T-helper 1 cell treated with Interleukin-12 subunit alpha and Interleukin-12 subunit beta and Interleukin-4 antibody, amounts not matched to agents 30 μg/mL and 1 μg/mL, for 36 hours (primary cell): ENCODE measurements around the gene DNAL4.
A peak's percentile ranks its signal among the peaks of the same experiment; 100 is the strongest.

Source experiments
- H3K27ac Mint-ChIP-seq: one replicate; pipeline ENCODE4 v1.8.0; 2021; ENCODE audit warnings: mild to moderate bottlenecking, mixed read lengths
- H3K27me3 Mint-ChIP-seq: one replicate; pipeline ENCODE4 v1.8.0; 2021; ENCODE audit warnings: low read depth, mixed read lengths
- H3K36me3 Mint-ChIP-seq: one replicate; pipeline ENCODE4 v1.8.0; 2021; ENCODE audit warnings: low read depth, mixed read lengths
- H3K4me1 Mint-ChIP-seq: one replicate; pipeline ENCODE4 v1.8.0; 2021; ENCODE audit warnings: low read depth, mixed read lengths
- H3K4me3 Mint-ChIP-seq: one replicate; pipeline ENCODE4 v1.8.0; 2021; ENCODE audit warnings: mild to moderate bottlenecking, moderate library complexity, mixed read lengths
- H3K9me3 Mint-ChIP-seq: one replicate; pipeline ENCODE4 v1.8.0; 2021; ENCODE audit warnings: mixed read lengths

Gene DNAL4

GRCh38 chr22:38751422-38752346 lies 42.3 kb downstream of the DNAL4 start:
- Mint-ChIP-seq H3K4me3 (peak overlapping the region; percentile 98), H3K4me1 (peaks cover 41% of the 10 kb centered on the region), H3K27me3 (no peaks in the 10 kb centered on the region), H3K27ac (peak overlapping the region; percentile 97), H3K9me3 (no peaks in the 10 kb centered on the region), H3K36me3 (peaks cover 56% of the 10 kb centered on the region)

- Mint-ChIP-seq H3K27ac (peak overlapping the region; percentile 97), H3K9me3 (no peaks in the 10 kb centered on the region), H3K36me3 (peaks cover 56% of the 10 kb centered on the region), H3K4me1 (peaks cover 37% of the 10 kb centered on the region), H3K27me3 (no peaks in the 10 kb centered on the region), H3K4me3 (peak overlapping the region; percentile 98)
Observed at GRCh38 chr22:38751066-38751421, 42.9 kb downstream of the DNAL4 start.

- Mint-ChIP-seq H3K27me3 (no peaks in the 10 kb centered on the region), H3K36me3 (peaks cover 59% of the 10 kb centered on the region), H3K27ac (peak overlapping the region; percentile 82), H3K4me3 (peak overlapping the region; percentile 98), H3K9me3 (no peaks in the 10 kb centered on the region), H3K4me1 (peaks cover 37% of the 10 kb centered on the region)
Observed at GRCh38 chr22:38750638-38751037, 43.3 kb downstream of the DNAL4 start.

- Mint-ChIP-seq H3K9me3 (no peaks in the 10 kb centered on the region), H3K36me3 (peaks cover 59% of the 10 kb centered on the region), H3K27ac (peak overlapping the region; percentile 82), H3K4me3 (peak overlapping the region; percentile 54), H3K27me3 (no peaks in the 10 kb centered on the region), H3K4me1 (peaks cover 37% of the 10 kb centered on the region)
Observed at GRCh38 chr22:38750104-38750503, 43.8 kb downstream of the DNAL4 start.

- Mint-ChIP-seq H3K27ac (peak overlapping the region; percentile 36), H3K4me3 (no peak overlapping the region), H3K36me3 (peaks cover 53% of the 10 kb centered on the region), H3K4me1 (peaks cover 41% of the 10 kb centered on the region), H3K27me3 (no peaks in the 10 kb centered on the region), H3K9me3 (no peaks in the 10 kb centered on the region)
Observed at GRCh38 chr22:38748487-38749136, 45.3 kb downstream of the DNAL4 start.

- H3K27ac Mint-ChIP-seq = no peak overlapping the region
- H3K4me3 Mint-ChIP-seq = no peak overlapping the region
- no peaks in the 10 kb centered on the region for H3K27me3 Mint-ChIP-seq
- peaks cover 25% of the 10 kb centered on the region for H3K4me1 Mint-ChIP-seq
- H3K9me3 Mint-ChIP-seq = no peaks in the 10 kb centered on the region
- peaks cover 46% of the 10 kb centered on the region for H3K36me3 Mint-ChIP-seq
Observed at GRCh38 chr22:38745676-38746460, 48.1 kb downstream of the DNAL4 start.

GRCh38 chr22:38744981-38745380 lies 49.0 kb downstream of the DNAL4 start:
- H3K4me1 Mint-ChIP-seq = peaks cover 19% of the 10 kb centered on the region
- H3K36me3 Mint-ChIP-seq = peaks cover 43% of the 10 kb centered on the region
- H3K4me3 Mint-ChIP-seq = no peak overlapping the region
- no peaks in the 10 kb centered on the region for H3K9me3 Mint-ChIP-seq
- no peaks in the 10 kb centered on the region for H3K27me3 Mint-ChIP-seq
- H3K27ac Mint-ChIP-seq = no peak overlapping the region

- H3K4me1 Mint-ChIP-seq = peaks cover 16% of the 10 kb centered on the region
- no peaks in the 10 kb centered on the region for H3K27me3 Mint-ChIP-seq
- no peak overlapping the region for H3K4me3 Mint-ChIP-seq
- no peak overlapping the region for H3K27ac Mint-ChIP-seq
- peaks cover 46% of the 10 kb centered on the region for H3K36me3 Mint-ChIP-seq
- no peaks in the 10 kb centered on the region for H3K9me3 Mint-ChIP-seq
Observed at GRCh38 chr22:38742176-38742942, 51.6 kb downstream of the DNAL4 start.

- no peak overlapping the region for H3K4me3 Mint-ChIP-seq
- H3K27me3 Mint-ChIP-seq = no peaks in the 10 kb centered on the region
- no peak overlapping the region for H3K27ac Mint-ChIP-seq
- no peaks in the 10 kb centered on the region for H3K9me3 Mint-ChIP-seq
- H3K4me1 Mint-ChIP-seq = peaks cover 23% of the 10 kb centered on the region
- peaks cover 53% of the 10 kb centered on the region for H3K36me3 Mint-ChIP-seq
Observed at GRCh38 chr22:38741576-38741975, 52.4 kb downstream of the DNAL4 start.

GRCh38 chr22:38741166-38741565 lies 52.8 kb downstream of the DNAL4 start:
- no peaks in the 10 kb centered on the region for H3K27me3 Mint-ChIP-seq
- peaks cover 24% of the 10 kb centered on the region for H3K4me1 Mint-ChIP-seq
- peaks cover 55% of the 10 kb centered on the region for H3K36me3 Mint-ChIP-seq
- no peak overlapping the region for H3K4me3 Mint-ChIP-seq
- no peak overlapping the region for H3K27ac Mint-ChIP-seq
- no peaks in the 10 kb centered on the region for H3K9me3 Mint-ChIP-seq

GRCh38 chr22:38740754-38741153 lies 53.2 kb downstream of the DNAL4 start:
- Mint-ChIP-seq H3K4me3 (no peak overlapping the region), H3K36me3 (peaks cover 52% of the 10 kb centered on the region), H3K4me1 (peaks cover 28% of the 10 kb centered on the region), H3K27me3 (no peaks in the 10 kb centered on the region), H3K27ac (no peak overlapping the region), H3K9me3 (no peaks in the 10 kb centered on the region)

- no peaks in the 10 kb centered on the region for H3K9me3 Mint-ChIP-seq
- no peaks in the 10 kb centered on the region for H3K27me3 Mint-ChIP-seq
- peaks cover 54% of the 10 kb centered on the region for H3K36me3 Mint-ChIP-seq
- H3K4me1 Mint-ChIP-seq = peaks cover 30% of the 10 kb centered on the region
- no peak overlapping the region for H3K27ac Mint-ChIP-seq
- H3K4me3 Mint-ChIP-seq = no peak overlapping the region
Observed at GRCh38 chr22:38740116-38740723, 53.7 kb downstream of the DNAL4 start.

- Mint-ChIP-seq H3K4me3 (no peak overlapping the region), H3K9me3 (no peaks in the 10 kb centered on the region), H3K4me1 (peaks cover 31% of the 10 kb centered on the region), H3K27ac (no peak overlapping the region), H3K27me3 (no peaks in the 10 kb centered on the region), H3K36me3 (peaks cover 54% of the 10 kb centered on the region)
Observed at GRCh38 chr22:38739300-38740055, 54.5 kb downstream of the DNAL4 start.
